ENCODE data around the gene DENND5B.
"Not testable (repeated sequence)": the region's sequence is repeated elsewhere in the genome, so short reads cannot be mapped to it uniquely, and the experiment has no call there.

The DENND5B gene

DNA sequence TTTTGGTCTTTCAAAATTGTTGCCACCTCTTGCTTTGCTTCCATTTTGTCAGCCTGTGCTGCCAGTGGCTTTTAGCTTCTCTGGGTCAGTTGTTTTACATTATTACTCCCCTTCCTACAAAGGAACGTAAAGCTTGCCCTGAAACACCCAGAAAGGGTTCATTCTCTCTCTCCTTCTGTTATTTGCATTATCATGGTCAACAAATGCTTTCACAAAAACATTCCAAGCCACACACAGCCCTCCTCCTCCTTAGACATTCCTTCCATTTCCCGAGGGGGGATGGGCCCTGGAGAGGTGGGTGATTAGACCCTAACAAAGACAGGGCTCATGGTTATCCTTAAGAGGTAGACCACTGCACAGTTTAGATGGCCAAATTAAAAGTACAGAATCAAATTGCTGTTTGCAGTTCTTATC lies 204.6 kb downstream of the DENND5B start:
- peak; percentile 92 for DNase-seq (ENCODE audit: low read depth, low spot score)

DNA sequence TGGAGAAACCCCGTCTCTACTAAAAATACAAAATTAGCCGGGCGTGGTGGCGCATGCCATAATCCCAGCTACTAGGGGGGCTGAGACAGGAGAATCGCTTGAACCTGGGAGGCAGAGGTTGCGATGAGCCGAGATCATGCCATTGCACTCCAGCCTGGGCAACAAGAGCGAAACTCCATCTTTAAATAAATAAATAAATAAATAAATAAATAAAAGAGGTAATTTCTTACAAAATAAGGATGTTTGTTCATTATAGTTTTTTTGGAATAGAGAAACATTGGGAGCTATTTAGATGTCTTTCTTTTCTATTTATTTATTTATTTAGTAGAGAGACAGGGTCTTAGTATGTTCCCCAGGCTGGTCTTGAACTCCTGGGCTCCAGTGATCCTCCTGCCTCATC lies 213.7 kb downstream of the DENND5B start:
- DNase-seq (ENCODE audit: low read depth, low spot score) = not testable (repeated sequence)

GRCh38 chr12:31375422-31375821 lies 215.5 kb downstream of the DENND5B start:
- DNase-seq (ENCODE audit: low read depth, low spot score) = not testable (repeated sequence)

GRCh38 chr12:31371256-31371620 lies 219.7 kb downstream of the DENND5B start:
- DNase-seq (ENCODE audit: low read depth, low spot score) = peak; percentile 71

- peak; percentile 92 for DNase-seq (ENCODE audit: low read depth, low spot score)
Measured at GRCh38 chr12:31370531-31371255, 220.2 kb downstream of the DENND5B start.

DNA sequence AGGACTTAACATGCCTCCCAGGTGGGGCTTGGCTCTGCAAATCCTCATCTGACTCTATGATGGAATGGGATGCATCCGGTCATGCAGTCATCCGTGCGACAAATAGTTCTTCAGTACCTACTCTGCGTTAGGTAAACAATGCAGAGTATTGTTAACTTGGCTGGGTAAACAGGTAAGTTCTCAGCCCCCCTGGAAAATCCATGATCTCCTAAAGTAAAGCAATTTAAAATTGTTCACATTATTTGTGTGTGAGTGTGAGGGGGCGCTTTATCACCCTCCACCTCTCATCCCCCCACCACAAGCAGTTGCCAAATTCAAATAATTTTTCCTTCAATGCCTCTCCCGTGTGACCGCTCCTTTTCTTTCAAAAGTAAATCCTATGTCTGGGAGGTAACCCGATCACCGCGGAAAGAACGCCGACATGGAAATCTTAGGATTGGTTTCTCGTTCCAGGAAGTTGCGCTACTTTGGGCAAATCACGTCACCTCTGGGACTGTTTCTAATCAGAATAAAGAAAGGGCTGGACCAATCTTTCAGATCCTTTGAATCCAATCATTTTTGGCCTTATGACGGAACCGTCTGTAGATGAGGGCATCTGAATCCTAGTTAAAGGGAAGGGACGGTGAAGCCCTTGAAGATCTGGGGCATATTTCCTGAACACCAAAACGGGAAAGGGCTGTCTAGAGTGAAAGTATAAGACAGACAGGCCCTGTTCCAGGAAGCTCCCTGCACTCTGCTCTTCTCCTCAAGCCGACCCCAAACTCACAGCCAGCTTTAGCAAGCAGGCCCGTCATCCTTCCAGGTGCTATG lies 221.0 kb downstream of the DENND5B start:
- DNase-seq (ENCODE audit: low read depth, low spot score) = peak; percentile 65

GRCh38 chr12:31368666-31369361 lies 222.1 kb downstream of the DENND5B start:
- DNase-seq (ENCODE audit: low read depth, low spot score) = peak; percentile 66

GRCh38 chr12:31366104-31366621 lies 224.8 kb downstream of the DENND5B start:
- DNase-seq (ENCODE audit: low read depth, low spot score) = no peak

GRCh38 chr12:31363831-31364230 lies 227.1 kb downstream of the DENND5B start:
- DNase-seq (ENCODE audit: low read depth, low spot score) = no peak

- DNase-seq (ENCODE audit: low read depth, low spot score) = no peak
Measured at GRCh38 chr12:31363416-31363809, 227.5 kb downstream of the DENND5B start.

- peak; percentile 93 for DNase-seq (ENCODE audit: low read depth, low spot score)
Measured at GRCh38 chr12:31362759-31363415, 228.0 kb downstream of the DENND5B start.

DNA sequence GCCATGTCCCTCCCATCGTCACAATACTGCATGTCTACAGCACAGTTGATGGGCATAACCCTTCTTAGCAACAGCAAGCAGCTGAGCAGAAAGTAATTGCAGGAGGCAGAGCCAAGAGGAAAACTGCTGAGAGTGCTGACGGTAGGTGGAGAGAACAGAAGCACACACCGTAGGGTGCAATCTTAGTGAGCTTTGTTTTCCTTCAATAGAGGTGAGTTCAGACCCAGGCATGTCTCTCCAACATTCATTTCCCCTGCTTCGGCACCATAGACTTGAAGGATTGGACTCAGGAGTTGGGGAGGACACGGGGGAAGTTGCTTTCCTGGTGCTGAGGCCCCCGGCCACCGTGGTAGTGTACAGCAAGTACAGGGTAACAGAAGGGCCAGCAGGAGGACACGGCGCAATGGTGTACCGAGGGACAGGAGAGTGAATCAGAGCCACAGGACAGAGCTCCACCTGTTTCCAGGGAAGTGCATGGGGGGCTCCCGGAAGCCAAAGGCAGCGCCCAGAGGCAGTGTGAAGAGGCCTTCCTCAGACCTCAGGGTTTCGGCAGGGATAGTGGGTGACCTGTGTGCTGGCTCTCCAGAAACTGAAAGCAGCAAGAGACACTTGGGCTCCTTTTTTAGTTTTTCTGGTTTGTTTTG lies 228.7 kb downstream of the DENND5B start:
- DNase-seq (ENCODE audit: low read depth, low spot score) = no peak

DNA sequence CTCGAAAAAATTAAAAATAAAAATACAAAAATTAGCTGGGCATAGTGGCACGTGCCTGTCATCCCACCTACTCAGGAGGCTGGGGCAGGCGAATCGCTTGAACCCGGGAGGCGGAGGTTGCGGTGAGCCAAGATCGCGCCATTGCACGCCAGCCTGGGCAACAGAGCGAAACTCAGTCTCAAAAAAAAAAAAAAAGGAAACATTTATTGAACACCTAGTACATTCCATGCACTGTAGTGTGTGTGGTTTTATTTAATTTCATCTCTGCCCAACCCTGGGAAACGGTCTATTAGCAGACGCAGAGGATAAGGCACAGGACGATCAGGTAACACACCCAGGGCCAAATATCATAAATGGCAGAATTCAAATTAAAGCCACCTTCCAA lies 229.2 kb downstream of the DENND5B start:
- no peak for DNase-seq (ENCODE audit: low read depth, low spot score)

GRCh38 chr12:31355747-31356107 lies 235.2 kb downstream of the DENND5B start:
- DNase-seq (ENCODE audit: low read depth, low spot score) = no peak

DNA sequence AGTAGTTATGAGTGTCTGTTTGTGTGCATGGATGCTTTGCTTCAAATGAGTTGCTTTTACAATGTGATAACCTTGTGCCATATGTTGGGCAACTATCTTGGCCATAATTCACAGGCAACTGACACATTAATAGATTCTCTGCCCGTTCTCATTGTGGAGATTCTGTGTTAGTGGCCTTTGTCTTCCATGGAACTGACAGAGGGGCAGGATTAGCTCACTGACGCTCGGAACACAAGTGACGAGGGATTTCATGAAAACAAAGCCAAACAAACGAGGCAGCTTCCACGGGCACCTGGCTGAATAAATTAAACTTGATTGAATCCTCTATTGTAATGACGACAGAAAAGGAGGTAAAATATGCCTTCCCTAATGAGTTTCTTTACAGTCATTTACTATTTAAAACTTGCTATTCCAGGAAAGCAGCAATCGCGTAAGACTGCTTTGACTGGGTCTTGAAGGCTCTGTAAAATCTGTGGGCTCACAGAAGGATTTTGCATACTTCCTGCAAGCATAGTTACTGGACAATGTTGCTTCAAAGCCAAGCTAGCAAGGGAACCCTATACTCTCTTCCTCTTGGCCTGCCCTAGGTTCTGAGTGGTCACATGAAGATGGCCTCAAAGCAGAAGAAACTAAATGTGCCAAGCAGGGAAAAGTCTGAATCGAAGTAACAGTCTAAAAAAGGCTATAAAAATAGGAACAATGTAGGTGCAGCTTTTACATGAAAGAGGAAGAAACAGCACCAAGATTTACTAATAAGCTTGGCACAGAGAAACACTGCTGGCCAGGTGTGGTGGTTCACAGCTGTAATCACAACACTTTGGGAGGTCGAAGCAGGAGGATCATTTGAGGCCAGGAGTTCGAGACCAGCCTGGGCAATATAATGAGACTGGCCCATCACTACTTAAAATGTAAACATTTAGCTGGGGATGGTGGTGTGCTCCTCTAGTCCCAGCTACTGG lies 236.9 kb downstream of the DENND5B start:
- DNase-seq (ENCODE audit: low read depth, low spot score) = no peak

GRCh38 chr12:31346267-31346666 lies 244.7 kb downstream of the DENND5B start:
- no peak for DNase-seq (ENCODE audit: low read depth, low spot score)

DNA sequence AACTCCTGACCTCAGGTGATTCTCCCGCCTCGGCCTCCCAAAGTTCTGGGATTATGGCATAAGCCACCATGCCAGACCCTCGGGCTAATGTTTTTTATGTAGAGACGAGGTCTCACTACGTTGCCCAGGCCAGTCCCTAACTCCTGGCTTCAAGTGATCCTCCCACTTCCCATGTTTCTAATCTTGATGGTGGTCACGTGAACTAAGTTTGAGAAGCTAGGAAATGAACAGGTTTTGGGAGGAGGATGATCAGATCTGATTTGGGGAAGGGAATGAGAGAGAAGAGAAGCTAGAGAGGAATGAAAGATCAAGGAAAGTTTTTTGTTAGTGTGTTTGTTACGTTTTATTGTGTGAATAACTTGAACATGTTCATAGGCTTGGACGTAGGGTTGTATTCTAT lies 247.8 kb downstream of the DENND5B start:
- DNase-seq (ENCODE audit: low read depth, low spot score) = no peak

DNA sequence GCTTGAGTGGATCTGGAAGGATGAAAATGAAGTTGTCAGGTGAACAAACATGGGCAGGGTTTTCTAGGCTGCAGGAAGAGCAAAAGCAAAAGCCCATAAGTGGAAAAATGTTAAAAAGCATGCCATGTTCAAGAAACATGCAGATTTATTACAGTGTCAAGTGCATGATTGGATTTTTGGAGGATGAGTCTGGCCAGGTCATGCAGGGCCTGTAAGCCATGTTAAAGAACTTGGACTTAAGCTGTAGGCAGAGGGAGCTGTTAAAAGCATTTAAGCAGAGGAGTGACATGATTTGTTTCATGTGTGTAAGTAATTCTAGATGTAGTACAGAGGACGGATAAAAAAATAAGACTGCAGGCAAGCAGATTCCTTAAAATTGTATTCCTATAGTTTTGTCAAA lies 248.7 kb downstream of the DENND5B start:
- DNase-seq (ENCODE audit: low read depth, low spot score) = no peak

- peak; percentile 57 for DNase-seq (ENCODE audit: low read depth, low spot score)
Measured at GRCh38 chr12:31339831-31340622, 250.9 kb downstream of the DENND5B start.

Data from ELF-1 (cell line).